C4-2B (cell line): ENCODE results near the gene TRUB2.

ENCODE experiments used
- CTCF ChIP-seq: fragments of 450-650 bp; conservative IDR thresholded peaks from 2 replicates; pipeline ENCODE4 v1.5.1; 2017; ENCODE audit warnings: mild to moderate bottlenecking
- ZFX ChIP-seq: fragments of 450-650 bp; IDR thresholded peaks from 2 replicates; pipeline ENCODE4 v1.6.1; 2017

- TF ChIP-seq CTCF, result no peak
- TF ChIP-seq ZFX, result no peak
These were observed 48.0 kb downstream of the TRUB2 start for GRCh38 chr9:128274245-128274644.
